CD4-positive, alpha-beta T cell treated with Interleukin-21 for 1 hour (primary cell): ENCODE data around the gene CASP4.
"Not testable (repeated sequence)": the region's sequence is repeated elsewhere in the genome, so short reads cannot be mapped to it uniquely, and the experiment has no call there.

Experiments used
- DNase-seq: peaks from one replicate; pipeline ENCODE4 v3.0.0-alpha.2; 2020

The CASP4 gene

DNA sequence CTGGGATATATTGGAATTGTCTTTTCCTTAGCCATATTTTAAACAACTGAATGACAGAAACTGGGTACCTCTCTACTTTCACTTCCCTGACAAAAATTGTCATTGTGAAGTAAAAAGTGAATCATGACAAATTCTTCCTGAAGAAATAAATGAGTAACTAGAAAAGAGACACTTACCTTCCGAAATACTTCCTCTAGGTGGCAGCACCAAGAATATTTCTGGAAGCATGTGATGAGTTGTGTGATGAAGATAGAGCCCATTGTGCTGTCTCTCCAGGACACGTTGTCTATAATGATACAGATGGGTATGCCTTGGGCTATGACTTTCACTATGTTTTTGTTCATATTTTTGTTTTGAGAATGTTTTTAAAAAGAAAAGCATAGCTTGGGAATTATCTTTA lies 21.5 kb downstream of the CASP4 start:
- DNase-seq: peak; percentile 72

DNA sequence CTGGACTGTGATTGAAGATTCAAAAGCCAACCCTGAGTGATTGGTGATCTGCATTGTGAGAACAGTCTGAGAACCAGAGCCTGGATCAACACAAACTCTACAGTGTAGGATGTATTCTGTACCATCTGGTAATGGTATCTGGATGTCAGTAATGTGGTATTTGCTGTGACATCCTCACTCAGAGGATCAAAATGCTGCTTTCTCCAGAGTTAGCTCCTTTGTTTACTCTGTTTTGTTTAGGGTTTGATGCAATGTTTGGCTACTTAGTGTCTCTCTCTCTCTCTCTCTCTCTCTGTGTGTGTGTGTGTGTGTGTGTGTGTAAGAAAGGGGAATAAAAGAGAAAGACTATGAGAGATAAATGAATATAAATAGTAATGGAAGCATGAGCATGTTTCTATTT lies 24.3 kb downstream of the CASP4 start:
- DNase-seq: no peak

DNA sequence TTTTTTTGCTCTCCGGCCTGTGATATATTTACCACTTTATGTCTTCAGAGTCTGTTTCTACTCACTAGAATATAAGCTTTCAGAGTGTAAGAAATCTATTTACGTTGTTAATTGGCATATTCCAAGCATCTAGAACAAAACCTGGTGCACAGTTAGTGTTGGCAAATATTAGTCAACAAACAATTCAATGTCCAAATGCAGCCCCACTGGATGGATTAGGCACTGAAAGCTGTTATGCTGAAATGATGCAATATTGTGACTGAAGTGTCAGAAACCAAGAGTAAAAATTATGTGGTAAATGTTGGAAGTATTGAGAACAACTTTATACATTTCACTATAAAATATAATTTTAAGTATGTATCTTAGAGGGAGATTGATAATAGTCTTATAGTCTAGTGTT lies 24.8 kb downstream of the CASP4 start:
- no peak for DNase-seq

DNA sequence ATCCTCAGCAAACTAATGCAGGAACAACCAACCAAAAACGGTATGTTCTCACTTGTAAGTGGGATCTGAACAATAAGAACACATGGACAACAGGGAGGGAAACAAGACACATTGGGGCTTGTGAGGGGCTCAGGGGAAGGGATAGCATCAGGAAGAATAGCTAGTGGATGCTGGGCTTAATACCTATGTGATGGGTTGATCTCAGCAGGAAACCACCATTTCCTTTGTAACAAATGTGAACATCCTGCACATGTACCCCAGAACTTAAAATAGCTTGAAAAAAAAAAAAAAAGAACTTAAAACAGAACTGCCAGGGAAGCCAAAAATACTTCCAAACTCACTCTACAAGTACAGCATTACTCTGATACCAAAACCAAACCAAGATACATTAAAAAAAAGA lies 33.8 kb downstream of the CASP4 start:
- peak; percentile 37 for DNase-seq

DNA sequence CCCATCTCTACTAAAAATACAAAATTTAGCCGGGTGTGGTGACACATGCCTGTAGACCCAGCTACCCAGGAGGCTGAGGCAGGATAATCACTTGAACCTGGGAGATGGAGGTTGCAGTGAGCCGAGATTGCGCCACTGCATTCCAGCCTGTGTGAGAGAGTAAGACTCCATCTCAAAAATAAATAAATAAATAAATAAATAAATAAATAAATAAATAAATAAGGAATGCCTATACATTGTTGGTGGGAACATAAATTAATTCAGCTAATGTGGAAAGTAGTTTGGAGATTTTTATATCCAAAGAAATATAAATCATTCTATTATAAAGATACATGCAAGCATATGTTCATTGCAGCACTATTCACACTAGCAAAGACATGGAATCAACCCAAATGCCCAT lies 34.3 kb downstream of the CASP4 start:
- not testable (repeated sequence) for DNase-seq

DNA sequence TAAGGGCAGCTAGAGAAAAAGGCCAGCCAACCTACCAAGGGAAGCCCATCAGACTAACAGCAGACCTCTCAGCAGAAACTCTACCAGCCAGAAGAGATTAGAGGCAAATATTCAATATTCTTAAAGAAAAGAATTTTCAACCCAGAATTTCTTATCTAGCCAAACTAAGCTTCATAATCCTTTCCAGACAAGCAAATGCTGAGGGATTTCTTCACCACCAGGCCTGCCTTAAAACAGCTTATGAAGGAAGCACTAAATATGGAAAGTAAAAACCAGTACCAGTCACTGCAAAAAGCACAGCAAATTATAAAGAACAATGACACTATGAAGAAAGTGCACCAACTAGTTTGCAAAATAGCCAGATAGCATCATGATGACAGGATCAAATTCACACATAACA lies 39.6 kb downstream of the CASP4 start:
- DNase-seq: no peak

DNA sequence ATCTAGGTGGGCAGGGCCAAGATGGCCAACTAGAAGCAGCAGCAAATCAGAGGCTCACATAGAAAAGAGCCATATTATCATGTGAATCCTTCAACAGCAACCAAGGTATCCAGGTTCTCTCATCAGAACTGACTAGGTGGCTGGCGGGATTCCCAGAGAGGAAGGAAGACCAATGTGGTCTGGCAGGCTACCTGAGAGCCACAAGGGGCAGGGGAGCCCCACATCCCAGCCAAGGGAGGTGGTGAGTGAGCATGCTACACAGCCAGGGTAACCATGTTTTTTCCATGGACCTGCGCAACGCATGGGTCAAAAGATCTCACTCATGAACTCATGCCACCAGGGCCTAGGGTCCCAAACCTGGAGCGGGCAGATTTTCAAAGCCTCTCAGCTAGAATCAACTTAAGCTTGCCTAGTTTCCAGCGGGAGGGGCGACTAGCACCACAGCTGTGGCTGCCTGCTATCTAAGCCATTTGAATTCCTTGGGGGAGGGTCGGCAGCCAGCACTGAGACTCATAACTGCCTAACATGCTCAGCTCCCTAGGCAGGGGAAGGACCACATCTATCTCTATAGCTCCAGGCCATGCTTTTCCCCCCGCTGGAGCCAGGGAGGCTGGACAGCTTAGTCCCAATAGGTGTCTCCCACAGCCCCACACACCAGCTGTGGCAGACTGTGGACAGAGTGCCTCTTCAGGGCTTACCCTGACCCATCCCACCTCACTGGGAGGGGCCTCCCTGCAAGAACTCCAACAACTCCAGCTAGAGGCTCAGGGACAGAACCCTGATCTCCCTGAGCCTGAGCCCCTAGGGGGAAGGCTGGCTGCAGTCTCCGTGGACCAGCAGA lies 41.4 kb downstream of the CASP4 start:
- DNase-seq: no peak

DNA sequence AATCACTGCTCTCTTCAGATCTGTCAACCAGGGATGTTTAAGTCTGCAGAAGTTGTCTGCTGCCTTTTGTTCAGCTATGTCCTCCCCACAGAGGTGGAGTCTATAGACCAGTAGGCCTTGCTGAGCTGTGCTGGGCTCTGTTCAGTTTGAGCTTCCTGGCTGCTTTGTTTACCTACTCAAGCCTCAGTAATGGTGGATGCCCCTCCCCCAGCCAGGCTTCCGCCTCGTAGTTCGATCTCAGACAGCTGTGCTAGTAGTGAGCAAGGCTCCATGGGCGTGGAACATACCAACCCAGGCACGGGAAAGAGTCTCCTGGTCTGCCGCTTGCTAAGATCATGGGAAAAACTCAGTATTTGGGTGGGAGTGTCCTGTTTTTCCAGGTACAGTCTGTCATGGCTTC lies 42.5 kb downstream of the CASP4 start:
- no peak for DNase-seq

DNA sequence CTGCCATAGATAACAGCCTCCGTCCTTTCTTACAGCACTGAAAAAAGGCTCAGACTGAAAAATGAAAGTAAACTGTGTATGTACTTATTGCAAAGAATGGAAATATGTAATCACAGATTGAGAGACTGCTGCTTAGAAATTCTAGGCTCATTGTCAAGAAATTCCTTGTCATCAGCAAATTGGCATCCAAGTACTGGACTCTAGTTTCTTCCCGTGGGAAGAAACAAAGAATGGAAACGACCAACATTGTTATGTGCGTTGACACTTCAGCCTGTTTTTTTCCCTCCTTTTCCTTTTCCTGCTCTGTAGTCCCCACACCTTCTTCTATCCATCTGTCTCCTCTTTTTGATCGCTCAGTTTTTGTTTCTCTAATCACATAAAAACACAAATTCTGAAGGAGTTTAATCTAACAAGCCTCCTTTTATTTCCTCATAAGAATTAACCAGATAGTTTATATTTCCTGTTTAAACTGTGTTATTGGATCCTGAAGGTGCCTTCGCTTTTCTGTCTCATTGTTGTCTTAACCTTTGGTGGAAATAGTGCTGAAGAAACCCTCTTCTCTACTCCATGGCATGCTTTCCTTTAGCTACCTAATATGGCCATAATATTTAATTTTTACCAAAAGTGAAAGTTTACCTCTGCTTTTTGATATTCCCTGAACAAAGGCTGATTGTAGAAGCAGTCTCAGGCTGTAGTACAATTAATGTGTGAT lies 50.1 kb downstream of the CASP4 start:
- DNase-seq: peak; percentile 54

DNA sequence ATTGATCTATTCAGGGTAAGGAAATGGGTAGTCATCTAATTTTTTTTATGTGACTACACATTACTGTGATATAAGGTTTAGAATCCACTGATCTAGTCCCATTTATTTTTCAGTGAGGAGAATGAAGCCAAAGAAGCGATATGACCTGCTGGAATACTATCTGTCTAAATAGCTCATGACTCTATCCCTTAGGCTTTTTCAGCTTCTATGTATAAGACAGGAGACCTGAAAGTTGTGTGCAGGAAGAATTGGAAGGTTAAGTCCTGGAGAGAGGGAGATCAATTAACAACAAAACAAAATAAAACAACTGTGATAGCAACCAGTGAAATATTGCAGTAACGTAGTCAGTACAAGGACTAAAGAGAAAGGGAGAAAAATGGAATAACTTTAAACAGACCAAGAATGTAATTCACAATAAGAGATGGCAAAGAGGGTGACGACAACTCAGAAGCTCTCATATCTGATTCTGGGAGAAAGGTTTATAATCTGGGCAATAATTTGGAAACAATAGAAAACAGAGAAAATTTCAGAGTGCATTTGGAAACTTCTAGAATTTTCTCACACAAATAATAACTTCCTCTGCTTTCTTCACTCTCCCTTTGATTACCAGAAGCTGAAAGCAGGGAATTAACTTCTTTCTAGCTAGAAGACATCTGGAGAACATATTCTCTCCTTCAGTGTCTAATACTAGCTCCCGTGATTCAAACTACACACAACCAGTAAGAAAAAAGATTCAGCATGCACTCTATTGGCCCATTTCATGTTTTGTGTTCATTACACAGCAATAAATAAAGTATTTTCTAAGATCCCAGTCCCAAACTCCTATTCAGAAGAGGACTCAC lies 50.9 kb downstream of the CASP4 start:
- DNase-seq: no peak

DNA sequence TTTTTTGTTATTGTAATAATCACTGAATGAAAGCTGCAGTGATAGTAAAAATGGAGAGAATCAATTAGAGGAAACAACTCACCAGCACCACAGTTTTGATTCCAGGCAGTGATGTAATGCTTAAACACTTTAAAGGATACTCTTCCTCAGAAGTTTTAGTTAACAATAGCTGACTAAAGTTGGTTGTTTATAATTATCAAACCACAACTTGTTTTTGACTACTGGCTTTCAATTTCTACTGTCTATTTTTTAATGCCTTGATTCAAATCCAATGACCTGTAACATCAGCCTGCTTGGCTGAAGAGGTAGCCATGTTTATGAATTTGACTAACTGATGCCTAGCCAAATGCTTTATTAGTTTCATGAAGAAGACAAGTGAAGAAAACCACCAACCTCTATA lies 51.9 kb downstream of the CASP4 start:
- peak; percentile 42 for DNase-seq

DNA sequence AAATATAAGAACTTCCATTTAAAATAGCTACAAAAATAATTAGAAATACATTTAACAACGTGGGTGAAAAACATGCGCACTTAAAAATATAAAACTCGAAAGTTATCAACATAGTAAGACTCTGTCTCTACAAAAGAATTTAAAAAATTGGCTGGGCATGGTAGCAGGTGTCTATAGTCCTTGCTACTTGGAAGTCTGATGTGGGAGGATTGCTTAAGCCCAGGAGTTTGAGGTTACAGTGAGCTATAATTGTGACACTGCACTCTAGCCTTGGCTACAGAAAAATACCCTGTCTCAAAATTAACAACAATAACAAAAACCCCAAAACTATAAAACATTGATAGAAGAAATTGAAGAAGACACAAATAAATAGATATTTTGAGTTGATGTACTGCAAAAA lies 56.3 kb downstream of the CASP4 start:
- DNase-seq: no peak

DNA sequence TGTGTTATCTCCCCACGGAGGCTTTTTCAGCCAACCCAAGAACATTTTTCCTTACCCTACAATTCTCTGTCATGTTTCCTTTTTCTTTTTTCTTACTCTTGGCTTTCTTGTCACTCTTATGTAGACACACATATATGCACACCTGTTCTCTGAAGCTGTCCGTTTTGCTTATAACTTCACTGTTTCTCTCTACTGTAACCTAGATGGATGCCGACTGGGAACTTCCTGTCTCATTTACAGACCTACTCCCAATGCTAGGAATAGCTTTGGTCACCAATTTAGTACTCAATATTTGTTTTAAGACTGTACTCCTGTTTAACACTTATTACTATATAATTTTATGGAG lies 60.2 kb downstream of the CASP4 start:
- no peak for DNase-seq

DNA sequence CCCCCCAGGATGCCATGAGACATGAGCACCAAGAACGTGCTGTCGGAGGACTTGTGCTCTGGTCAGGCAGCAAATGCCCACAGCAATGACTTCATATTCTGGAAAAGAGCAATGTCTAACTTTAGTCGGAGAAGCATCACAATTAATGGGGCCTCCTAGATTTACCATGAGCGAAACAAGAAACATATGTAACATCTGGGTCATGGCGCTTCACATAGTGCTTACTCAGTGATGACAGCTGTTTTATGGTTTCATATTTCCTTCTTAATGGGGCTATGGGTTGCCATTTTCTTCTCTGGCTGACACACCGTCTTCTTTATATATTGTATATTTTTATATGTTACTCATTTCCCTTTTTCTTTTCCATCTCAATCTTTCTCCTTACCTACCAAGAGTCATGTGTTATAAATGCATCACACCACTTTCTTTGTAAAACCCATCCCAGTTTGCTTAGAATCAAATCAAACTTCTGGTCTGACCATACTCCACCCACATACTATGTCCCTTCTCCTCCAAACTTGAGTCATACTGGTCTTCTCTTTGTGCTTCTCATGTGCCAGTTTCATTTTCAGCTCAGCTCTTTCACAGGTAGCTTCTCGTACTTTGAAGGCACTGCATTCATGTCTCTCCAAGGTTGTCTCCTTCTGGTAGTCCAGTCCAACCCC lies 60.7 kb downstream of the CASP4 start:
- DNase-seq: peak; percentile 33

DNA sequence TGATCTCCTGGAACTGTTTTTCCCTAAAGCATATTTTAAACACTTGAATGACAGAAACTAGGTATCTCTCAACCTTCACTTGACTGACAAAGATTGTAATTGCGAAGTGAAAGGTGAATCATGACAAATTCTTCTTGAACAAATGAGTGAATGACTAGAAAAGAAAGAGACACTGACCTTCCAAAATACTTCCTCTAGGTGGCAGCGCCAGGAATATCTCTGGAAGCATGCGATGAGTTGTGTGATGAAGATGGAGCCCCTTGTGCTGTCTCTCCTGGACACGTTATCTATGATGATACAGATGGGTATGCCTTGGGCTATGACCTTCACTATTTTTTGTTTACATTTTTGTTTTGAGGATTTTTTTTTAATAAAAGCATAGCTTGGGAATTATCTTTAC lies 63.1 kb downstream of the CASP4 start:
- DNase-seq: no peak

DNA sequence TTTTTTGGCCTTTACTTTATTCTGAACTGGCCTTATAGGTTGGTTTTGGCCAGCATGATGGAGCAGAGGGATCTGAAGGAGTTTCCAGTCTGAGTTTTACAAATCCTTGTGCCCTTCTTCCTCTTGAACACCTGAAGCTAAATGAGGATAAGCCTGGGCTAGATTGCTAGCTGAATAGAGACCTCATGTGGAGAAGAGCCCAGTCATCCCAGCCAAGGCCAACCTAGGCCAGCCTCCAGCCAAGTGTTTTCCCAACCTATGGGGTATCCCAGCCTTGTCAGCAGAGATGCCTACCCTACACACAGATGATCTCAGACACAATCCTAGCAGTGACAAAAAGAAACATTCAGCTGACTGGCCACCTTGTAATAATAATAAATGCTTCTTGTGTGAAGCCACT lies 69.1 kb downstream of the CASP4 start:
- DNase-seq: no peak

DNA sequence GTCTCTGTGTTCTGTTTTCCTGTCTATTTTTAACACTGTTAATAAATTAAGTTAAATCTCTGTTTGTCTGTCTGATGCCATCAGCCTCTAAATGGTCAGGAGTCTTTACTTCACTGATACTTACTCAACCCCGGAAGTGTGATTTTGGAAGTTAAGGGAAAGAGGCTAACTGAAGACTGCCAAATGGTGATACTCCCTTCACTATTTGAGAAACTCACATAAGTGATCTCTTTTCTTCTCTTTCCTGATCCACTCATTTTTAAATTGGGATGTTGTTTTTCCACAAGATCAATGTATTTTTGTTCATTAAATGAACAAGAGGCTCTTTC lies 69.7 kb downstream of the CASP4 start:
- no peak for DNase-seq

DNA sequence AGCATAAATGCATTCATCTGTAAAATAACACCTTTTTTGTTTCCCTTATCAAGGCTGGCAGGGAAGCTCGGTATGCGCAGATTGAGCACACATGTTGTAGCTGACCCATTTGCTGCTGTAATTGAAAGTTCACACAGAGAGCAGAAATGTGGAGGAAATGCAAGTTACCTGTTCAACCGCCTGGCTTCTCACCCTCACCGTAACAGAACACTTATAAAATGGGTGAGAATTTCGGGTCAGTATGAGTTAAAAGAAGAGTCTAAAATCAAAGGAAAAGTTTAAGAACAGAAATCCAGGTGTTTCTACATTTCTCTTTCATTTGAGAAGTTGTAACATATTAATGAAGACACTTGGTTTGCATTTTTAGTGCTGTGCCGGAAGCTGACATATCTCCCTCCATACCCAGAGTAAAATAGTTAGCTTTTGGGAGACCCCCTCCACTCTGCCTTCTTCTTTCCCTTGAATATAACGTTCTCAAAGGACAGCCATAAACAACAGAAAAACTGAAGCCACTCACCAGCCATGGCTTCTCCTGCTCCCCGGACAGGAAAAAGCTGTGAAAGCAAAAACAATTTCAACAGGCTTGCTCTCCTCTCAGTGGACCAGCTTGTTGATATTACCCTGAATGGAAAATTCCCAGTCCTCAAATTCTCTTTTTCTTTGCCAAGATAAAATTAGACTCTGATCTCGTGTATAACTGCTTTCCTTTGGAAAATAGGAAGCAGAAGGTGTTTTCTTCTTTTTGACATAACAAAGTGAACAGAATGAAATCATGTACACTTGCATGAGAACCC lies 70.3 kb downstream of the CASP4 start, which contains the start of gene CASP12:
CASP12 (minus strand) TSS at position 570 of the 794 bp plus-strand sequence.
- peak; percentile 39 for DNase-seq

DNA sequence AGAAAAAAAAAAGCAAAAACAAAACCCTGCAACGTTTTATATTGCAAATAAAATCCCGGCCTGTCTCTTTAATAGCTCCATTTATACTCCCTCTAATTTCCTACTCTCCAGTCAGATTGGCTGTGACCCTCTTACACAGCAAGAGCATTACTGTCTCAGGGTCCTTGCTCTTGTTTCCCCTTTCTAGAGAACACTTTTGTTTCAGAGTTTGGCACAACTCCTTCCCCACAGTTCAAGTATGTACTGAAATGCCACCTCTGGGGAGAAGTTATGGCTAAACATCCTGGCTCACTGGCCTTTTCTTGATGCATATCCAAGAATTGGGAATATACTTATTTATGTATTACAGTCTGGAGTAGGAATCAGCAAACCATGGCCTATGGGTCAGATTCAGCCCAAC lies 72.7 kb downstream of the CASP4 start:
- DNase-seq: no peak

DNA sequence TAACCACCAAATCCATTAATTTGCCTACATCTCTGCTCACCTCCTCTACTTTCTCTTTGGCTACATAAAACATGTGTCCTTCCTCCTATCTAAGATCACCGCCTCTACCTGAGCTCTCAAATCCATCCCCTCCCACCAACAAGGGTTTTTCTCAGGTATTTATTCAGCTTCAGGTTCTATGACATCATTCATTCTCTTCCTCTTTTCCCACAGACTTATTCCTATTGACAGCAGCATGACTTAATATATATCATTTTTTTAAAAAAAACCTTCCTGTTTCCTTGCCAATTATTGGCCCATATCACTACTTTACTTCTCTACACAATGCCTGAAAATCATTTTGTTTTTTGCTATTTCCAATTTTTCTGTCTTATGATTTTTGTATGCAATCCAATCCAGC lies 74.5 kb downstream of the CASP4 start:
- DNase-seq: no peak
